Measurements from ENCODE around the gene PFN3.

DNA sequence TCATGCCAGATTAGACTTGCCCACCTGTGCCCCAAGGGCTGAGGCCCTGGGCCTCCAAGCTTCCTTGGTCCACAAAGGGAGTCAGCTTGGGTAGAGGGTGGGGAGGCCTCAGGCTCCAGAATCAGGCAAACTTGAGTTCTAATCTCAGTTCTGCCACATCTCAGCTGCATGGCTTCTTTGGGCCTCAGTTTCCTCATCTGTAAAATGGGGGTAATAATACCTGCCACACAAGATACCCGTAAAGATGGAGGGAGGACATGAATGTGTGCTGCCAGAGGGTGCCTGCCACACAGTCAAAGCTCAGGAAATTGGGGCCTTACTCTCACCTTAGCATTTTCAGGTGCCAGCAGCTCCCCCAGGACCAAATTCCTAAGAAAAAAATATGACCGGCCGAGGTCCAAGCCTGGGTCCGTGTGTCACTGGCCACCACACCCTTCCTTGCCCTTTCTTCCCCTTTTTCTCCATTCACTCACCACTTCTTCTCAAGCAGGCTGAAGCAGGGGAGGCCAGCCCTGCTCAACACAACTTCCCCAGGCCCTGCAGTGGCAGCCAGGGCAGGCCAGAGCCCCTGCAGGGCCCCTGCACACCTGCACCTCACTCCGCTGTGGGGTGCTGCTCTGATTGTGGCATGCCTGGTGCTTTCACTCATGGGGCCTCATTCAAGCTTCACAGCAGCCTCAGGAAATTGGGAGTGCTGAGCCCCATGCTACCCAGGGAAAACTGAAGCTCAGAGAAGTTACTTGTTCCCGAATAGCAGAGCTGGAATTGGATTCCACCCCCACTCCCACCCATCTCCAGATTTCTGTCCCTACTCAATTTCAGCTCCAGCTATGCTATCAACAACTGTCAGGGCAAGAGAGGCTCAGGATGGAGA is 38.8 kb downstream of the PFN3 start:
- TF ChIP-seq GATA3 (IDR thresholded peaks at IDR 0.05; ENCODE audit: low read depth, low read length) (no peak), GATA2 (IDR thresholded peaks at IDR 0.05; ENCODE audit: low read depth, low read length) (no peak)

All from SH-SY5Y (cell line).